Stimulated activated CD4-positive, alpha-beta T cell treated with anti-CD3 and anti-CD28 coated beads, Interleukin-4, amount 100 ng/mL, for 48 hours (primary cell): ENCODE measurements around the gene GRIN1.

Experiments used
- DNase-seq, 2 donors: peaks; one replicate each; pipeline ENCODE4 v3.0.0-alpha.2; 2020; ENCODE audit warnings: low read depth in 2 of 2

Gene GRIN1

DNA sequence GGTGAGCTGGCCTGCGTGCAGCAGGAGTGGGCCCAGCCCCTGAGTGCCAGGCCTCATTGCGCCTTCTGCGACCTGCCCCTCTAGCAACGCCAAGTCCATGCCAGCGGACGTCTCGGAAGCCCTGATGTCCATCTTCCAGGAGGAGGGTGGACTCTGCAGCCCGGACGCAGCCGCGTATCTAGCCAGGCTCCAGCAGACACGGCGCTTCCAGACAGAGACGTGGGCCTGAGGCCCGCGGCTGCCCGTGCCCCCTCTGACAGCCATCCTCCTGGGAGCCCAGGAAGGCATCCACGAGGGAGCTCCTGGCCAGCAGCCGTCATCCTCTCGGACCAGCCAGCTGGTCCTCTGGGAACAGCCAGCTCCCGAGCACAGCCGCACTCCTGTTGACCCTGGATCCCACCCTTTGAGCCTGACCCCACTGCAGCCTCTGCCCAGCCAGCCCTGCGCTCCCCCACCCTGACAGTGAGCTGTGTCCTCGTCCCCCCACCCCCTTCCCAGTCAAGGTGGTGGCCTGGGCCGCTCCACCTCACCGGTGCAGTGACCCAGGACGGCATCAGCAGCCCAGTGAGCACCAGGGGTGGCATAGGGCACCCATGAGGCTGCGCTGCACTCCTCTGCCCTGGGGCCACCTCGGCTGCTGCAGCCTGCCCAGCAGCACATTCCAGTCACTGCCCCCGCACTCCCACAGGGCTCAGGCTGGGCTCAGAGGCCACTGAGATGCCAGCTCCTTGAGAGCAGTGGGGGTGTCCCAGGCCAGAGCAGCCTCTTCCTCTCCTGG is 77.4 kb downstream of the GRIN1 start:
- DNase-seq: no peak

DNA sequence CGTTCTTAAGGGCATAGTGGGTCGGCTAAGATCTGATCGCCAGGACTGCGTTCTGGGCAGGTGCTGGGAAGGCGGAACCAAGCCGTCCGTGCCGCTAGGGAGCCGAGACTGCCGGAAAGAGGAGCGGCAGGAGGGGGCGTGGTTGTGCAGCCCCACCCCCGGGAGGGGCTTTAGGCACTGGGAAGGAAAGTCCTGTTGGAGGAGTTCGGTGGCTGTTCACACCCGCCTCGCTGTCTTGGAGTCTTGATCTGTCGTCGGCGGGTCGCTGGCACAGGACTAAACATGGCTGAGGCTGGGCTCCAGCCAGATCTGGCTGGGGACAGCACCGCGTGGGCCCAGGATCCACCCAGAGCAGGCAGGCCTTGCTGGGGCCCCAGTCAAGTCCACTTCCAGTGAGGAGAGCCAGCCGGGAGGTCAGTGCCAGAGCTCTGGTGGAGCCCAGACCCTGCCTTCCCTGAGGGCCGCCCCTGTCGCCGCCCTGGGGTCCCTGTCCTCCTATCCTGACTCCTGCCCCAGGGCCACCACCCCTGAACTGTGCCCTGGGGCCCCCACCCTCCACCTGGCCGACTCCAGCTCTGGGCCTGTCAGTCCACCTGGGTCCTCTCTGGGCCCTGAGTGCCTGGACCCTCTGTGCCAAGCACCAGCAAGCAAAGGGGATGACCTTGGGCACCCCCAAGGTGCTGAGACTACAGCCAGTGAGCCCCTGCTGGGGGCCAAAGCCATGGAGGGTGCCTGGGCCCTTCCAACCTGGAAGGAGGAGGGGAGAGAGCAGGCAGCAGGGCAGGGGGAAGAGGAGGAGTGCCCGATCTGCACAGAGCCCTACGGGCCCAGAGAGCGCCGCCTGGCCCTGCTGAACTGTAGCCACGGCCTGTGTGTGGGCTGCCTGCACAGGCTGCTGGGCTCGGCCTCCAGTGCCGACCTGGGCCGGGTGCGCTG is 78.6 kb downstream of the GRIN1 start:
- DNase-seq: no peak

DNA sequence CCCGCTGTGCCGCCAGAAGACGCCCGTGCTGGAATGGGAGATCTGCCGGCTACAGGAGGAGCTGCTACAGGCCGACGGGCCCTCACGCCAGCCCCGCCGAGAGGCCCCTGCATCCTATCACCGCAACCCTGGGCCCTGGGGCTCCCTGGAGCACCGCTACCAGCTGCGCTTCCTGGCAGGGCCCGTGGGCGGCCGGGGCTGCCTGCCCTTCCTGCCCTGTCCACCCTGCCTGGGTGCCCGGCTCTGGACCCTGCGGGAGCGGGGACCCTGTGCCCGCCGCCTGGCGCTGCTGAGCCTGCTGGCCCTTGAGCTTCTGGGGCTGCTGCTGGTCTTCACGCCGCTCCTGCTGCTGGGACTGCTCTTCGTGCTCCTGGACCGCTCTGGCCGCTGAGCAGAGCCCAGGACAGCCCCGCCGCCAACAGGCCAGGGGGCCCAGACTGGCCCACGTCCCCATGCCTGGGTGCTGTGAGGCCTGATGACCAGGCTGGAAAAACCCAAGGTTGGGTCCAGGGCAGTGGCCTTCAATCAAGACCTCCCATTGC is 79.3 kb downstream of the GRIN1 start:
- DNase-seq: no peak
